ENCODE results near the gene ARRB1.
"Not testable (repeated sequence)": the region's sequence is repeated elsewhere in the genome, so short reads cannot be mapped to it uniquely, and the experiment has no call there.

The ARRB1 gene

GRCh38 chr11:75319035-75319877 is 32.2 kb downstream of the ARRB1 start:
- no peak for DNase-seq

GRCh38 chr11:75317446-75318122 is 33.9 kb downstream of the ARRB1 start:
- DNase-seq, result no peak

GRCh38 chr11:75315439-75315805 is 36.0 kb downstream of the ARRB1 start:
- DNase-seq, result no peak

- no peak for DNase-seq
These were observed 36.6 kb downstream of the ARRB1 start for GRCh38 chr11:75314771-75315438.

- no peak for DNase-seq
These were observed 37.8 kb downstream of the ARRB1 start for GRCh38 chr11:75313513-75314272.

GRCh38 chr11:75312346-75312745 is 39.1 kb downstream of the ARRB1 start:
- DNase-seq, result no peak

GRCh38 chr11:75311858-75312288 is 39.6 kb downstream of the ARRB1 start:
- no peak for DNase-seq

- DNase-seq, result no peak
These were observed 42.5 kb downstream of the ARRB1 start for GRCh38 chr11:75308986-75309385.

- DNase-seq, result no peak
These were observed 43.3 kb downstream of the ARRB1 start for GRCh38 chr11:75308116-75308515.

- no peak for DNase-seq
These were observed 44.4 kb downstream of the ARRB1 start for GRCh38 chr11:75307058-75307457.

- no peak for DNase-seq
These were observed 44.9 kb downstream of the ARRB1 start for GRCh38 chr11:75306529-75306928.

GRCh38 chr11:75305993-75306392 is 45.5 kb downstream of the ARRB1 start:
- DNase-seq, result no peak

GRCh38 chr11:75305452-75305851 is 46.0 kb downstream of the ARRB1 start:
- DNase-seq, result no peak

GRCh38 chr11:75304941-75305340 is 46.5 kb downstream of the ARRB1 start:
- DNase-seq, result not testable (repeated sequence)

- no peak for DNase-seq
These were observed 47.8 kb downstream of the ARRB1 start for GRCh38 chr11:75303544-75304224.

- no peak for DNase-seq
These were observed 49.1 kb downstream of the ARRB1 start for GRCh38 chr11:75302371-75302770.

GRCh38 chr11:75301601-75302345 is 49.7 kb downstream of the ARRB1 start:
- no peak for DNase-seq

- DNase-seq, result no peak
These were observed 50.3 kb downstream of the ARRB1 start for GRCh38 chr11:75301131-75301530.

- no peak for DNase-seq
These were observed 52.5 kb downstream of the ARRB1 start for GRCh38 chr11:75298976-75299260.

- DNase-seq, result no peak
These were observed 53.1 kb downstream of the ARRB1 start for GRCh38 chr11:75298191-75298975.

- no peak for DNase-seq
These were observed 57.6 kb downstream of the ARRB1 start for GRCh38 chr11:75293903-75294302.

All from SIG-M5 (cell line).